SU-DHL-6 (cell line): ENCODE results near the gene ATP6V1B1.
A peak's percentile ranks its signal among the peaks of the same experiment; 100 is the strongest.

Experiments used
- H2AFZ ChIP-seq: fragments of 200-600 bp; sonication (generic); 2 replicates; pipeline ENCODE4 v1.6.1; 2014; ENCODE audit warnings: low read depth, mild to moderate bottlenecking, moderate library complexity, mixed read lengths, antibody characterized with exemption, low read length; ENCODE audit not compliant: severe bottlenecking
- H3F3A ChIP-seq: fragments of 200-600 bp; shearing (Covaris generic); 2 replicates; pipeline ENCODE4 v1.6.0; 2016; ENCODE audit warnings: antibody characterized with exemption, mild to moderate bottlenecking; ENCODE audit not compliant: insufficient read depth
- H3K27ac ChIP-seq: fragments of 200-600 bp; sonication (generic); 2 replicates; pipeline ENCODE4 v1.5.1; 2016; ENCODE audit warnings: low read depth, mild to moderate bottlenecking, low read length, moderate library complexity, mixed read lengths
- H3K27me3 ChIP-seq: fragments of 200-600 bp; sonication (generic), shearing (Covaris generic); 2 replicates; pipeline ENCODE4 v1.6.0; 2014; ENCODE audit warnings: mild to moderate bottlenecking, low read length
- H3K36me3 ChIP-seq: fragments of 200-600 bp; sonication (generic); 2 replicates; pipeline ENCODE4 v1.6.1; 2014; ENCODE audit warnings: mild to moderate bottlenecking, low read length, mixed read lengths
- H3K4me2 ChIP-seq: fragments of 300-600, 200-600 bp; shearing (Covaris generic), sonication (generic); 2 replicates; pipeline ENCODE4 v1.6.0; 2014; ENCODE audit warnings: low read length, low read depth, mild to moderate bottlenecking; ENCODE audit not compliant: poor library complexity, severe bottlenecking
- H3K4me3 ChIP-seq: fragments of 200-600 bp; sonication (generic); 2 replicates; pipeline ENCODE4 v1.5.1; 2014; ENCODE audit warnings: antibody characterized with exemption, low read length, mild to moderate bottlenecking, mixed read lengths; ENCODE audit not compliant: insufficient read depth, poor library complexity, severe bottlenecking
- H3K79me2 ChIP-seq: fragments of 200-600 bp; sonication (generic); 2 replicates; pipeline ENCODE4 v1.6.1; 2014; ENCODE audit warnings: mild to moderate bottlenecking, low read length, moderate library complexity; ENCODE audit not compliant: insufficient read depth
- H3K9ac ChIP-seq: fragments of 200-600 bp; sonication (generic); 2 replicates; pipeline ENCODE4 v1.7.0; 2014; ENCODE audit warnings: mild to moderate bottlenecking, low read length
- H3K9me2 ChIP-seq: fragments of 200-600 bp; sonication (generic); replicated peaks from 2 replicates; pipeline ENCODE4 v1.6.1; 2014; ENCODE audit warnings: low read length; ENCODE audit not compliant: insufficient read depth
- H3K9me3 ChIP-seq: fragments of 200-600 bp; sonication (generic); 2 replicates; pipeline ENCODE4 v1.6.1; 2014; ENCODE audit warnings: low read length, mixed read lengths; ENCODE audit not compliant: insufficient read depth
- H4K20me1 ChIP-seq: fragments of 200-600 bp; sonication (generic); 2 replicates; pipeline ENCODE4 v1.6.1; 2014; ENCODE audit warnings: low read depth, mild to moderate bottlenecking, antibody characterized with exemption, low read length, moderate library complexity, mixed read lengths
- EZH2phosphoT487 ChIP-seq: fragments of 200-600 bp; sonication (generic), shearing (Covaris generic); conservative IDR thresholded peaks from 2 replicates; pipeline ENCODE4 v1.6.1; 2018; ENCODE audit warnings: mild to moderate bottlenecking, antibody characterized with exemption, low read length, moderate library complexity, mixed read lengths
- TF ChIP-seq, protein P1 (sequence below): fragments of 200-600 bp; sonication (generic); IDR thresholded peaks from one replicate; pipeline ENCODE4 v1.5.1; 2017; ENCODE audit warnings: antibody characterized with exemption, mild to moderate bottlenecking, low read length, moderate library complexity; ENCODE audit not compliant: insufficient read depth, poor library complexity, severe bottlenecking

ATP6V1B1 gene

GRCh38 chr2:70944111-70944690 lies 8.5 kb downstream of the ATP6V1B1 start:
- H3K4me3 ChIP-seq = no peak overlapping the region
- H3K9me2 ChIP-seq = no peaks in the 10 kb centered on the region
- no peak overlapping the region for H3K9ac ChIP-seq
- no peak overlapping the region for H2AFZ ChIP-seq
- H3K36me3 ChIP-seq = no peaks in the 10 kb centered on the region
- H3K27me3 ChIP-seq = no peaks in the 10 kb centered on the region
- H3K9me3 ChIP-seq = no peaks in the 10 kb centered on the region
- H3K4me2 ChIP-seq = no peak overlapping the region
- H3K27ac ChIP-seq = no peak overlapping the region
- TF ChIP-seq, protein P1, sequence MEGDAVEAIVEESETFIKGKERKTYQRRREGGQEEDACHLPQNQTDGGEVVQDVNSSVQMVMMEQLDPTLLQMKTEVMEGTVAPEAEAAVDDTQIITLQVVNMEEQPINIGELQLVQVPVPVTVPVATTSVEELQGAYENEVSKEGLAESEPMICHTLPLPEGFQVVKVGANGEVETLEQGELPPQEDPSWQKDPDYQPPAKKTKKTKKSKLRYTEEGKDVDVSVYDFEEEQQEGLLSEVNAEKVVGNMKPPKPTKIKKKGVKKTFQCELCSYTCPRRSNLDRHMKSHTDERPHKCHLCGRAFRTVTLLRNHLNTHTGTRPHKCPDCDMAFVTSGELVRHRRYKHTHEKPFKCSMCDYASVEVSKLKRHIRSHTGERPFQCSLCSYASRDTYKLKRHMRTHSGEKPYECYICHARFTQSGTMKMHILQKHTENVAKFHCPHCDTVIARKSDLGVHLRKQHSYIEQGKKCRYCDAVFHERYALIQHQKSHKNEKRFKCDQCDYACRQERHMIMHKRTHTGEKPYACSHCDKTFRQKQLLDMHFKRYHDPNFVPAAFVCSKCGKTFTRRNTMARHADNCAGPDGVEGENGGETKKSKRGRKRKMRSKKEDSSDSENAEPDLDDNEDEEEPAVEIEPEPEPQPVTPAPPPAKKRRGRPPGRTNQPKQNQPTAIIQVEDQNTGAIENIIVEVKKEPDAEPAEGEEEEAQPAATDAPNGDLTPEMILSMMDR = no peak
- no peak for TF ChIP-seq EZH2phosphoT487
- H3F3A ChIP-seq = no peaks in the 10 kb centered on the region
- H4K20me1 ChIP-seq = no peaks in the 10 kb centered on the region
- no peaks in the 10 kb centered on the region for H3K79me2 ChIP-seq

- H3K27me3 ChIP-seq = no peaks in the 10 kb centered on the region
- no peaks in the 10 kb centered on the region for H3K36me3 ChIP-seq
- no peaks in the 10 kb centered on the region for H3K79me2 ChIP-seq
- no peak overlapping the region for H3K9ac ChIP-seq
- H4K20me1 ChIP-seq = no peaks in the 10 kb centered on the region
- no peak for TF ChIP-seq EZH2phosphoT487
- TF ChIP-seq, protein P1 = peak; percentile 75
- no peaks in the 10 kb centered on the region for H3K9me3 ChIP-seq
- no peak overlapping the region for H3K4me2 ChIP-seq
- H3K9me2 ChIP-seq = no peaks in the 10 kb centered on the region
- H3K27ac ChIP-seq = no peak overlapping the region
- H3K4me3 ChIP-seq = no peak overlapping the region
- no peaks in the 10 kb centered on the region for H3F3A ChIP-seq
- peak overlapping the region; percentile 28 for H2AFZ ChIP-seq
These were observed 11.2 kb downstream of the ATP6V1B1 start for GRCh38 chr2:70946832-70947442.

DNA sequence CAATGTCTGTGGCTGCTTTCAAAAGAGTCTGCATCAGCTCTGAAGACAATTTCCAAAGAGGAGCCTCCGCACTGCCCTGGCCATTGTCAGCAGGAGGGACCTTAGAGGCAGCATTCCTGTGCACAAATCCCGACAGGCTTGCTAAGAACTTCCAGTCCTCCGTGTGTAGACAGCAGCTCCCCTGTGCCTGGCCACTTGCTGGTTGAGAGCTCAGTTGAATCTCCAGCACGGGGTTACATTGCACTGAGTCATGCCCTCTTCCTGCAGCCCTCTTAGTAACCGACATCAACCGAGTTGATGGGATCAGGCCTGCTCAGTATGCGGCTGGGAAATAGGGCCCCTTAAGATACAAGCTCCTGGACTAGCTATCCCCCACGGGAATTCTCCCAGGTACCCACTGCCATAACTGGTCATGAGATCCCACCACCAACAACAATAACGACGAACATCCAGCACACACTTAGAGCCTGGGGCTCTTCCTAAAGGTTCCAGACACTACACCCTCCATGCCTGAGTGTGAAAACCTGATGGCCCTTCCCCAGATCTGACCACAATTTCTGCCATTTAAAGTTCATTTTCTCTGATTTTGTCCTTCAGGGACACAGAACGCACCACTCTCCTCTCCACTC lies 12.0 kb downstream of the ATP6V1B1 start:
- Histone ChIP-seq H3K27ac (no peak overlapping the region), H3K9me2 (no peaks in the 10 kb centered on the region), H3K9me3 (no peaks in the 10 kb centered on the region), H3K4me2 (peak overlapping the region; percentile 42), H3K27me3 (no peaks in the 10 kb centered on the region), H4K20me1 (no peaks in the 10 kb centered on the region), H3K4me3 (no peak overlapping the region), H3K79me2 (no peaks in the 10 kb centered on the region), H3K36me3 (no peaks in the 10 kb centered on the region), H3F3A (no peaks in the 10 kb centered on the region), H2AFZ (peak overlapping the region; percentile 81), H3K9ac (peak overlapping the region; percentile 21; the same call in 1 of the 2 replicates)
- no peak for TF ChIP-seq EZH2phosphoT487
- TF ChIP-seq, protein P1 = no peak
